Measurements from ENCODE around the gene GPR21.

Gene GPR21, protein sequence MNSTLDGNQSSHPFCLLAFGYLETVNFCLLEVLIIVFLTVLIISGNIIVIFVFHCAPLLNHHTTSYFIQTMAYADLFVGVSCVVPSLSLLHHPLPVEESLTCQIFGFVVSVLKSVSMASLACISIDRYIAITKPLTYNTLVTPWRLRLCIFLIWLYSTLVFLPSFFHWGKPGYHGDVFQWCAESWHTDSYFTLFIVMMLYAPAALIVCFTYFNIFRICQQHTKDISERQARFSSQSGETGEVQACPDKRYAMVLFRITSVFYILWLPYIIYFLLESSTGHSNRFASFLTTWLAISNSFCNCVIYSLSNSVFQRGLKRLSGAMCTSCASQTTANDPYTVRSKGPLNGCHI

DNA sequence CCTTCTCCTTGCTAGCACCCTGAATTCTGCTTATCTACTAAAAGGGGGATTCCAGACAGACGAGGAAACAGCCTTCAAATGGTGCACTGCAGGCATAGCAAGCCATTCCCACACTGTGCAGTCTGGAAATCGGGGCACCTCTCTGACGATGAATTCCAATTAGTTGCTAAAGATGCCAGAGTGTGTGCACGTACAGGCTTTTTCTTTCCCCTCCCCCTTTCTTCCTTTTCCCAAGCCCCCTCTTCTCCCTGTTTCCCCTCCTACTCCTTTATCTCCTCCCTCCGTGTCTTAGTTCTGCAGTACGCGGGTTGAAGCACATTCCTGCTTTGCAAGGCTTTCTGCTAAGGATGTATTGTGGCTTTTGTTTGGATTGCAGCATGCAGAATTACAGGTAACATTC lies at the start of gene GPR21:
Gene GPR21, plus strand, starts transcription at position 316 of the 400 bp plus-strand sequence. CDS start 900 bp downstream, outside the sequence.
- DNase-seq: no peak

DNA sequence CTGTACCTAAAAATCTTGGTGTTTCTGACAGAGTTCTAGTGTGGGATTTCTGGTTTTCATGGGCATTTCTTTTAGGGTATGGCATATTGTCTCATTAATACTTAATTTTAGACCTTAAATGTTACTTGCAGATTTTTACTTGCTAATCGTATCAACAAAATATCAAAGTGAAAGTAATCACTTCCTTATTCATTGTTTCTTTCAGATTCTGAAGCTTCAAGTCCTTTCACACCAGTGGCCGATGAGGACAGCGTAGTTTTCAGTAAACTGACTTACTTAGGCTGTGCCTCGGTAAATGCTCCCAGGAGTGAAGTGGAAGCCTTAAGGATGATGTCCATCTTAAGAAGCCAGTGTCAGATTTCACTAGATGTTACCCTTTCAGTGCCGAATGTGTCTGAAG lies 47.5 kb upstream of the GPR21 start:
- no peak for DNase-seq

DNA sequence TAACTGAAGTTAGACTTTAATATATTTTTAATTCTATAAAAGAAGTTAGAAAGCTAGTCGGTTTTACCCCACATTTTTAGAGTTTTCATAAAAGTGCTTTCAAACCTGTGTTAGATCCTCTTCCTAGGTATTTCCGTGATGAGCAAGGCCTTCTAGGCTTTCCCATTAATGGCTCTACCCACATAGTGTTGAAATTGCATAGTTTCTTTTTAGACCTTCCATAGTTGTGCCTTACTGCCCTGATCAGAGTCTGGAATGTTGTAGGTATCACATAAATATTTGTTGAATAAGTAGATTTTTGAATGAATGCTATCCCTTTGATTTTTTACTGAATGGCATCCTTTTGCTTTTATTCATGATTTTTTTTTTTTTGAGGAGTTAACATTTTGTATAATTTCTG lies 45.3 kb upstream of the GPR21 start:
- DNase-seq: no peak

DNA sequence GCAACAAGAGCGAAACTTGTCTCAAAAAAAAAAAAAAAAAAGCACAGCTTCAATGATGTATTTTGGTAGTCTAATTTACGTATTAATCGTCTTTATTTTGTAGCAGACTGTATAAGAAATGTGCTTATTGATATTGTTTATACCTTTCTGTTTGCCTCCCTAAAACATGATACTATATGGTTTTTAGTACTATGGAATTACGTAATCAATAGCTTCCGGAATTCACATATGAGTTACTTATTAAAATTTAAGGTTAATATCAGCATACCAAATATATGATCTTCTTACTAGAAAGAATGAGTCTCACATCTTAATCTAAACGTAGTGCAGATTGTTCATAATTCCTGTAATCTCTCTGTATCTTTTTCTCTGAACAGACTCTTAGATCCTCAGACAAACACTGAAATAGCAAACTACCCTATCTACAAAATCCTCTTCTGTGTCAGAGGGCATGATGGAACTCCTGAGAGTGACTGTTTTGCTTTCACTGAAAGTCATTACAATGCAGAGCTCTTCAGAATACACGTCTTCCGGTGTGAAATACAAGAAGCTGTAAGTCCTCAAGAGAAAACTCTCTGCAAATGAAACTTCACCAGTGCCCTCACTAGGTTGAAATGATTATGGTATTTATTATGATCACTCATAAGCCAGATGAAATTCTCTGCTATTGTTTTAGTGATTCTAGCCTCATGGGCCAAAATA lies 44.4 kb upstream of the GPR21 start:
- no peak for DNase-seq

DNA sequence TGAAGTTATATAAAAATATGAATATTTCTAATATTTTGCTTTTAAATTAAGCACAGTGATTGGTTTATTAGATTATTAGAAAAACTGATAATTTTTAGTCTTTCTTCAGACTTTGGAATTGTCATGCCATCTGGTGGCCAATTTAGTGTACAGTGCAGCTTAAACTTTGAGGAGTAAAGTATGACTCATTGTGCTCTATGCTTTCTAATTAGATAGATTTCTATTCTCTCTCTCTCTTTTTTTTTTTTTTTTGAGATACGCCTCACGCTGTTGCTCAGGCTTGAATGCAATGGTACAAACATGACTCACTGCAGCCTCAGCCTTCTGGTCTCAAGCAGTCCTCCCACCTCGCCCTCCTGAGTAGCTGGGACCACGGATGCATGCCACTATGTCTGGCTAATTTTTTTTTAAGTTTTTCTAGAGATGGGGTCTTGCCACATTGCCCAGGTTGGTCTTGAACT lies 42.1 kb upstream of the GPR21 start:
- no peak for DNase-seq

DNA sequence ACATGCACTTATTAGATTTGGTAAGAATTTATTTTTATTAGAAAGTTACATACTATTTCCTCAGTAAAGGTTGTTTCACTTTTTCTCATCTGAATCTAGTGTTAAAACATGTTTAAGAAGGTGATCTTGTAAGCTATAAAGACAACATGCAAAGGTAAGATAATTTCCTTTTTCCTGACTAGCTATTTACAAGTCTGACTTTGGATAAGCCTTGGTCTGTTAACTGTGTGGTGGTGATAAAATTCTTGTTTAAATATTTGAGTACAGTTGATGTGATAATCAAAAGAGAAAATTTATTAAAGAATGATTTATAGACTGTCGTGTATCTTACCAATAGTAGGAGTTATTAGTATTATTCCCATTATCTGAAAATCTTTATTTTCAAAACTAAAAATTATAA lies 36.9 kb upstream of the GPR21 start:
- DNase-seq: no peak

DNA sequence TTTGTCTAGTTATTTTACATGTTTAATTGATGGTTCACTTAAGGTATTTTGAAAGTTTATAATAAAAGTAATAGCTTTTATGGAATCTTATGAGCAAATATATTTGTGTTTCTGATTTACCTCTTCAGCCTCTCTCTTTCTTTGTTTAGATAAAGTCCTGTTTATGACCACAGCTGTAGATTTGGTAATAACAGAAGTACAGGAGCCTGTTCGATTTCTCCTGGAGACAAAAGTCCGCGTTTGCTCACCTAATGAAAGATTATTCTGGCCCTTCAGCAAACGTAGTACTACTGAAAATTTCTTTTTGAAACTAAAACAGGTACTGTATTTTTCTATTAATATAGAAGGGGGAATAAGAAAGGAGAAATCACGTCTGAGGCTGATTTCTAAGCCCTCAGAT lies 35.0 kb upstream of the GPR21 start:
- no peak for DNase-seq

DNA sequence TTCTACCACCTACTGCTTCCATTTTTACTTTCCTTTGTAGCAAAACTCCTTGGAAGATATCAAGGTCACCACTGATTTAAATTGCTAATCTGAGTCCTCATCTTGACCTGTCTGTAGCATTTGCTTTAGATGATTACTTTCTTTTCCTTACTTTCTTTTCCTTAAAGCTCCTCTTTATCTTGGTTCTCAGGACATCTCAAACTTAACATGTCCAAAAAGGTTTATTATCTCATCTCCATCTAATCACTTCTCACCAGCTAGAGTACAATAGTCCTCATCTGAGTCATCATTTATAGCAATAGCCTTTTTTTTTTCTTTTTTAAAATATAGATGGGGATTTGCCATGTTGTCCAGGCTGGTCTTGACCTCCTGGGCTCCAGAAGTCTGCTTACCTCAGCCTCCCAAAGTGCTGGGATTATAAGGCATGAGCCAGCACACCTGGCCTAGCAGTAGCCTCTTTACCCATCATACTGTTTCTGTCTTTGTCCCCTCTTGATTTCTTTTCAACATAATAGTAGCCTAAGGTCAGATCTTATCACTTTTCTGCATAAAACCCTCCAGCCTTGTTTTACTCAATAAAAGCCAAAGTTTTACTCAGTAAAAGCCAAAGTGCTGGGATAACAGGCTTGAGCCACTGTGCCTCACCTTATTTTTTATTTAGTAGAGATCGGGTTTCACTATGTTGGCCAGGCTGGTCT lies 32.9 kb upstream of the GPR21 start:
- no peak for DNase-seq

DNA sequence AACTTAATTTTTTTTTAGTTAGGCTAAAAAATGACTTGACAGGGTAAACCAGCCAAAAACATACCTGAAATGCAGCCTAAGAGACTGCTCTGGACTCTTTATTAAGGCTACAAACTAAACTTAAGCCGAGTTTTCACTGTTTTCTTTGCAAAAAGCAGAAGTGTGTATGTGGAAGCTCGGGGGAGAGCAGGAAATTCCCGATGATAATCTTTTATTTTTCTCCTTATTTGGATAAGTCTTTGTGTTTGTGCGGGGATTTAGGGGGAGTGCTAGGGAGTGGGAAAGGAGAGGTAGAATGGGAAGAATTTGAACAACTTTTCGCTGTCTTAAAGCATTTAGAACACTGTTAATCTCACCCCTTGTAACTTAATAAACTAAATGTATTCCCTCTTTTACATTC lies 30.7 kb upstream of the GPR21 start:
- DNase-seq: no peak

DNA sequence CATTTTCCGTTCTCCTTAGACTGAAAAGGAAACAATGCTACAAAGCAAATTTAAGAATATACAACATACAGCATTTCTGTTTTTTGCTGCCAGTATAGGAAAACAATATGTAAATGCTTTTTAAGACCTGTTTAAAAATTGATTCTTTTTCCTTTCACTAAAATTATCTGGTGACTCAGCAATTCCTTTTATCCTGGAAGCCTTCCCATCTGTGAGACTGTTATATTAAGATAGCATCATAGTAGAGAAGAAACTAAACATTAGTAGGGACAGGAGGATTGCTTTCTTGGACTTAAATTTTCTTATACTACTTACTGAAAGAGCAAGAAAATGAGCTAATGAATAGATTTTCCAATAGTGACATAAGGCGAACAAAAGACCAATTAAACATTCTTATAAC lies 30.0 kb upstream of the GPR21 start:
- DNase-seq: no peak

DNA sequence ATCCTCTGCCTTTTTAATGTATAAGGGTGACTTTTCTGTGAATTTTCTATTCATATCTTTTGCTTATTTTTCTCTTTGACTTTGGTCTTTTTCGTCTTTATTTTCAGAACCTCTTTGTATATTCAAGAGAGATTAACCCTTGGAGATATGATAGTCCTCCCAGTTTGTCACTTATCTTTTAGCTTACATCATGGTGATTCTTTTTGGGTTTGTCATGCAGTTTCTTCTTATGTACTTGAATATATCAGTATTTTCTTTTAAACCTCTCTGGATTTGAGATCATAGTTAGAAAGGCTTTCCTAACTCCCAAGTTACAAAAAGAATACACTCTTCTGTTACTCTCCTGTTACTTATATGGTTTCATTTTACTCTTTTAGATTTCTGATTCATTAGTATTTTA lies 27.5 kb upstream of the GPR21 start:
- DNase-seq: no peak

DNA sequence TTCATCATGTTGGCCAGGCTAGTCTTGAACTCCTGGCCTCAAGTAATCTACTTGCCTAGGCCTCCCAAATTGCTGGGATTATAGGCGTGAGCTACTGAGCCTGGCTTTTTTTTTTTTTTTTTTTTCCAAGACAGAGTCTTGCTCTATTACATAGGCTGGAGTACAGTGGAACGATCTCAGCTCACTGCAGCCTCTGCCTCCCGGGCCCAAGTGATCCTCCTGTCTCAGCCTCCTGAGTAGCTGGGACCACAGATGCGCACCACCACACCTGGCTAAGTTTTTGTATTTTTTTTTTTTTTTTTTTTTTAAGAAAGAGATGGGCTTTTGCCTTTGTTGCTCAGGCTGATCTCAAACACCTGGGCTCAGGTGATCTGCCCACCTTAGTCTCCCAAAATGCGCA lies 26.2 kb upstream of the GPR21 start:
- no peak for DNase-seq

DNA sequence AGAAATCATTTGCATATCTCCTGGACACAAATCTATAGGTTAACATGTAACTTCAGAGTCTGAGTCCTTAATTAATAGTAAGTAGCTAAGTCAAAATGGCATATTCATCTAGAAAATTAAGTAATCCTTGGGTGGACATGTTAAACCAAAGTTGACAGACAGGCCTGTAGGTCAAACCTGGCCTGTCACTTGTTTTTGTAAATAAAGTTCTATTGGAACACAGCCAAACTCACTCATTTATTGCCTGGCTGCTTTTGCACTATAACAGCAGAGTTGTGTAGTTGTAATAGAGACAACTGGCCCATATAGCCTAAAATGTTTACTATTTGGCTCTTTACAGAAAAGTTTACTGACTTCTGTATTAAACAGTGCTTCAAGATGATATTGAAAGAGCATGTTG lies 24.6 kb upstream of the GPR21 start:
- DNase-seq: no peak

DNA sequence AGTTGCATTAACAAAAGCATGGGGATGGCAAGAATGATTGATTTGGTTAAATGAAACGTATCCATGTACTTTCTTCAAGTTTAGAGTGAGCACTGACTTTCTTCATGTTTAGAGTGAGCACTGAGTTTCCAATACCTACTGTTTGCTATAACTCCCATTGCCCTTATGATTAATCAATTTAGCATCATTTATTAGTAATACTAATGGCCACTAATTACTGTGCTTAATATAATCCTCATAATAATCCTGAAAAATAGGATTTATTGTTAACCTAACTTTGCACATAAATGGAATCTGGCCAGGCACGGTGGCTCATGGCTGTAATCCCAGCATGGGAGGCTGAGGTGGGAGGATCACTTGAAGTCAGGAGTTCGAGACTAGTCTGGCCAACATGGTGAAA lies 22.1 kb upstream of the GPR21 start:
- no peak for DNase-seq

DNA sequence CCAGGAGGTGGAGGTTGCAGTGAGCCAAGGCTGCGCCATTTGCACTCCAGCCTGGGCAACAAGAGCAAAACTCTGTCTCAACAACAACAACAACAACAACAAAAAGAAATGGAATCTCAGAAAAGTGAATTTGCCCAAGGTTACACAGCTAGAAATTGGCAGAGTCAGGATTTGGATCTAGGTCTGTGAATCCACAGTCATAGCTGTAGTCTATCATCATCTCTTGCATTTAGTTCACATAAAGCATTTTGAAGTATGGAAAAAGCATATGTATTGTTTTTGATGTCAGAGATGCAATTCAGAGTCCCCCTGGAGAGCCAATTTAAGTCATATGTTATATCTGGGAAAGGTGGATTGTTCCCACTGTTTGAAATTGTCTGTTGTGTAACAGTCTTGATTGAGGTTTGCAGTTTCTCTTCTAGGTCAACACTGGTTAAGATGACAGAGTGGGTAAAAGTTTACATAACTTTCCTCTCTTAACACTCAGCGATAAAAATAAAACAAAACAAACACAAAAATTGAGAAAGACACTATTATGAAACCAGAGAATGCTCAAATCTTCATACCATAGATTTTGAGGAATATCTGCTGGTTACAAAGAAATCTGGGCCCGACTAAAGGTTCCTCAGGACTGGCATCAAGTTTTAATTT lies 21.5 kb upstream of the GPR21 start:
- DNase-seq: no peak

DNA sequence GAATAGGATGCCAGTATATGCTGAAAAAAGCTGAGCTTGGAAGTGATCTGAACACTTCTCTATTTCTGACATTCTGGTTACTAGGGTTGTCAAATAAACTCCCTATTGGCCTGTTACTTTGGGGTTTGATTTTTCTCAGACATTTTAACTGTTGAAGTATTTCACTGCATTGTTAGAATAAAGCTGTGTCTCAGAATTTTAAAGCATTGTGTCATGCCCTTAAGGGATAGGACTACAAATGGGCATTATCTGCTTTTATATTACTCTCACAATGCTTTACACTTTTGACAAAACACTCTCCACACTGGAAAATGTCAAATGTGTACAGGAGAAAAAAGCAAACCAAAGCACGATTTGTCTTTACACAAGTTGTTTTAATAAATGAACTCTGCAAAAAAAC lies 16.8 kb upstream of the GPR21 start:
- no peak for DNase-seq

DNA sequence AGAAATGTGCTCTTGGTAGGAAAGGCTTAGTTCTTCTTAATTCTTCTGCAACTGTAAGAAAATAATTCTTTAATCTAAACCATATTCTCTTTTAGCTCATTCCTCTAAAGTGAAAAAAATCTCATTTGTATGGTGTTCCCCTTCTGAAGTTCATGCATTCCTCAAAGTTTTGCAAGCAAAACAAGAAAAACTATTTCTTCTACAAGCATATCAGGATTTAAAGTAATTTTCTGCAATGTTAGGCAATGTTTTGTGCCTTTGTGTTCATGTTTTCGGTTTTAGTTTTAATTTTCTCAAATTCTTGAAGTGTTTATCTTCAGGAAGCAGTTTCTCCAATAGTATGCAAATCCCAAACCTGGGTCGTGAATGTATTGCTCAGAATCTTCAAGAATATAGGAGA lies 12.7 kb upstream of the GPR21 start:
- no peak for DNase-seq

DNA sequence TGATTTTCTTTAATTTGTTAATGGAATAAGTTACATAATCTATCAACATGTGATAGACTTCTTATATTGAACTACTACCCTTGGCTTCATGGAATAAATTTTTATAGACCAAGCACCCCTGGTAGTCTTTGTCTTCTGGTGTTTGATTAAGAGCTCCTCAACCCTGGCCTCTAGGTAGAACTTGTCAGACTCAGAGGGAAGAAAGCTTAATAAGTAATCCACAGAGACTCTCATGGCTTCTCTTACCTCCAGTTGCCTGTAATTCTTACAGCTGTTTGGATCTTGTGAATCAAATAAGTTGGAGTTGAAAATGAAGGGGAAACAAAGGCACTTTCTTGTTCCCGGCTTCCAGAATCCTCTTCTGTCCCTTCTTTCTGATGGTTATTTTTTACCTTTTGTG lies 7.0 kb upstream of the GPR21 start:
- no peak for DNase-seq

DNA sequence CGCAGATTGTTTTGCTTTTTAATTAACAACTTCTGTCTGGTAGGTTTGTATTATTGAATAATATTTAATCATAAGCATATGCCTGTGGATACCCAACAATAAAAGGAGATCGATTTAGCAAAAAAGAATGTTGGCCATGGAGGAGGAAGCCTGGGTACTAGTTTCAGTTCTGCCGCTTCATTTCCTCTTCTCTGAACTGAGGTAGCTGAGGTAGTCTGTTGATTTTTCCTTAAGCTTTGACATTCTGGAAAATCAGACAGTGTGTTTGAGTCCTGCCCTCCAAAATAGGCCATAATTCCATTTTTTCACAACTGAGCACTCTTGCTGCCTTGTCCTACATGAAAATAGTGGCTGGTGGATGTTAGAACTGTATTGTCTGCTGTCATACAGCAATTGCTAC lies 6.0 kb upstream of the GPR21 start:
- no peak for DNase-seq

DNA sequence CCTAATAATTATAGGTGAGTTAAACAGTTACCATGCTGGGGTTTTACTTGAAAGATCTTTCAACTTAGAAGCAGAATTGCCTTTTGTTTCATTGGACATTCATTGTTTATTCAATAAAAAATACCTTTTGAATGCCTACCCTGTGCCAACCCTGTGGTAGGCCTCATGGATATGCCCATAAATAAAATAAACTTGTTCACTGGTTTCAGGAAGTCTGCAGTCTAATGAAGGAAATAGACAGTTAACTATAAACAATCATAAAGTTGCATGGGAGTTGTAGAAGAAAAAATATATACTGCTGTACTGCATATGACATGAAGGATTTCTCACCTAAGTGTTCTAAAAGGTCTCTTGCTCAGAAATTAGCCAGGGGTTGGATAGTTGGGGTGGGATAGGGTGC lies 5.3 kb upstream of the GPR21 start:
- DNase-seq: no peak

DNA sequence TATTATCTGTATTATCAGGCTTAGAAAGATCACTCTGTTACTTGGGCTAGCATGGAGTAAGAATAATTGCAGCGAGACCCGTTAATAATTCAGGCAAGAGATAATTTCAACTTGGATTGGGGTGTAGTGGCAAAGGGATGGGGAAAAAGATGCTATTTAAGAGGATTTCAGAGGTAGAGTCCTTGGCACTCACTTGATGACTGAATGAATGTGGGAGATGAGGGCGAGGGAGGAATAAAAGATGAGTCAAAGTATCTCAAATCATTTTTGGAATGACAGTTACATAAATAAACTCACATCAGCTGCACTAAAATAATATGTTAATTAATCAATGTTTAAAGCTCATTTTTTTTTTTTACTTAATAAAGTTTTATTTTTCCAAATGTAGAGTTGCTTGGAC lies 4.5 kb upstream of the GPR21 start:
- no peak for DNase-seq

DNA sequence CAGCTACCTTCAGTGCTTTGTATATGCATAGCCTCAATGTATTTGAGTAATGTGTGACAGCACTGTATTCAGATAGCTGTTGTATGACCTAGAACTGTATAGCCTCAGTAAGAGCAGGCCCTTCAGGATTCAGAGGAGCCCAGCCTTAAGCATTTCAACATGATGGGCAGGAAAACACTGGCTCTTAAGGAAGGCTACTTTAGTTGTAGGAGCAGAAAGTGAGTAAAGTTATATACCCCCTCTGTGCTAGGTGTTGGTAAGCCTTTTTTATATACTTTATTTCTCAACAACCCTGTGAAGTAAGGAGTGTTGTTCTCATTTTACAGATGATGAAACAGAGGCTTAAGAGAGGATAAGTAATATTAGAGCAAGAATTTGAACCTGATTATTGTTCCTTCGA lies 1.5 kb upstream of the GPR21 start:
- no peak for DNase-seq

DNA sequence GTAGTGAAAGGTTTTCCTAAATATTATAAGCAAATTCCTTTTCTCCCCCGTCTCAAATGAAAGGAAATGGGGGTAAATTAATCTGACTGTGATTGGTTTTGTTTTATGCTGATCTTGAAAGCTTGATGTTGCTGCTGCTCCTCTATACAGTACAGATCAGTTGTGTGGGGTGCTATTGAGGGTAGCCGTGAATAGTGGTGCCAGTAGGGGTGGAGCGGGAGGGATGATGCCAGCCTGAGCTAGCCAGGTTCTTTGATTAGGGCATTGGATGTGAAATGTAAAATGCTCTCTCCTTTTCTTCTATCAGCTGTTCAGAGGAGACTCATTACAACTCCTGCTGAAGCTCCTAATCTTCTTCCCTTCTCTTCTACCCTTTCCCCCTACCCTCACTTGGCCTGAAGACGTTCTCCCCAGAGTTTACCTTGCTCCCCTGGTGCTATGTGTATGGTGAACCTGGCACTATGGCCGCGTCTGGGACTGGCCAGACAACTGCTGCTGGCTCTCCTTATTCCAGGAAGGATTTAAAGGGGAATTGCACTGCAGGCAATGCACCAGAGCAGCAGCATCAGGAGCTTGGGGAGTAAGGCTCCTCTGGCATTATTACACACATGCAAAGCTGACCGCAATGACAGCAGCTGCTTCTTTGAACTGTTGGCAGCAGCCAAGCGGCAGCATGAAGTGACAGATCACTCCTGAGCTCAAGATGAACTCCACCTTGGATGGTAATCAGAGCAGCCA lies 566 bp downstream of the GPR21 start:
- no peak for DNase-seq

Data from GOT3 (cell line).